ENCODE measurements around the gene ADSS2.
"Not testable (repeated sequence)": the region's sequence is repeated elsewhere in the genome, so short reads cannot be mapped to it uniquely, and the experiment has no call there.

Gene ADSS2

GRCh38 chr1:244394826-244395765, 56.6 kb downstream of the ADSS2 start:
- no peak for DNase-seq

GRCh38 chr1:244394346-244394745, 57.4 kb downstream of the ADSS2 start:
- DNase-seq: no peak

DNA sequence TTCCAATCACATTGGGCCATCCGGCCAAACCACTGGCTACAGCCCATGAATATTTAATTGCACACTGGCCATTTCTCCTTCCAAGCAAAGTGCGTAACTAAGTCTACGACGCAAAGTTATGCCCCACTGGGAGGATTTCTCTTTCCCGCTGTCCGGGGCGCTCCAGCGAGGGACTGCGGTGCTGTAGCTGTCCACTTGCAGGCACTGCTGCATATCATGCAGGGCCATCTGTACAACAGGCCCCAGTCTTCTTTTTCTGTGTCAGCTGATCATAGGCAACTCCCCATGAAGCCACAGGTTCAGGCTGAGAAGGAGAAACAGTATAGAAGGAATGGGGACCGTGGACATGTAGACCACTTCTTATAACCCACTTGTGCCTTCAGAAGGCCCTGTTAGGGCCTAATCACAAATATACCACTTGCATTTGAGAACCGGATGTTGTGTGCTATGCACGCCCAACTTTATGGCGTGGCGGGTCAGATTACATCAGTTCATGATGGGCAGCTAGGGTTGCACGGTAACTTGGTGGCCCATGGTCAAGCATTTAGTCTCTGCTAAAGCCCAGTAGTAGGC, 58.0 kb downstream of the ADSS2 start:
- no peak for DNase-seq

DNA sequence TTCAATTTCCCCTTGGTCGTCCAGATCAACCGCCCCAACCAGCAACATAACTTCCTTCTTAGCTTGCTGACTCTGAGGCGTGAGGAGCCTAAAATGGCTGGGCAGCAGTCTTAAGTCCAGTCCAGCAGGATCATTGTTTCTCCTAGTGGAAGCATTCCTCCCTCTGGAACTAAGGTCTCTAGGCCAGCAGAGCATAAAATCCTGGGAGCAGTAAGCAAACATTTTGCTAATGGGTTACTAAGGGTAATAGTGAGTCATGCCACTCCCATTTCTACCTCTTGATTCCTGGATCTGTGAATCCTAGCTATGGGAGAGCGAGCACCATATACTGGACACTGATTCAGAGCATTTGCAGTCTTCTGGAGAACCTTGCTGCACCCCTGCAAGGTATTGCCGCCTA, 59.9 kb downstream of the ADSS2 start:
- no peak for DNase-seq

- DNase-seq: no peak
Measured at GRCh38 chr1:244388961-244389360, 62.7 kb downstream of the ADSS2 start.

DNA sequence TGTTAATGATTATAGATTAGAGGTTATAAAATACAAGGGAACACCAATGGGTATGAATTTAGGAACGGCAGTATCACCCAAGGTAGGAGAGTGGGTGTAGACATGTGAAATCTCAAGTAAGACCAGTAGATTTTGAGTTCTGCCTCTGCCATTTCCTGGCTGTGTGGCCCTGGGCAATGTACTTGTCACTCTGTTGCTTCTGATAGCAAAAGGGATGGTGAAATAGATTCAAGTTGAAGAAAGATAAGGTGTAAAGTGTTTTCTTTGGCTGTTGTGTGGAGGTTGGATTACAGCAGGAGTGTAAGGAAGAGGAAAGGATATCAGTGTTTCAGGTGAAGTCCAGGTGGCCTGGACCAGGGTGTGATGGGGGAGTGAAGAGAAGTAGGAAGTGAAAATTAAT, 64.3 kb downstream of the ADSS2 start:
- no peak for DNase-seq

GRCh38 chr1:244386595-244386994, 65.1 kb downstream of the ADSS2 start:
- DNase-seq: no peak

DNA sequence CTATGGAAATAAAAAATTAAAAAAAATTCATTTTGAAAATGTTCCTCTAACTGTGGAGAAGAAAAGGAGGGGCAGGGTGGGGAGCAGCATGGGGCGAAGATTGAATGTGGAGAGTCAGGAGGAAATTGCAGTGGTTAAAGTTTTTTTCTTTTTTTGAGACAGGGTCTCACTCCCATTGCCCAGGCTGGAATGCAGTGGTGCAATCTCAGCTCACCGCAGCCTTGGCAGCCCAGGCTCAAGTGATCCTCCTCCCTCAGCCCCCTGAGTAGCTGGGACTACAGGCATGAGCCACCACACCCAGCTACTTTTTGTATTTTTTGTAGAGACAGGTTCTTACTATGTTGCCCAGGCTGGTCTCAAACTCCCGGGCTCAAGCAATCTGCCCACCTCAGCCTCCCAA, 67.6 kb downstream of the ADSS2 start:
- DNase-seq: no peak

- DNase-seq: no peak
Measured at GRCh38 chr1:244383278-244383884, 68.3 kb downstream of the ADSS2 start.

- DNase-seq: peak; percentile 15
Measured at GRCh38 chr1:244381878-244382565, 69.7 kb downstream of the ADSS2 start.

GRCh38 chr1:244376126-244376525, 75.6 kb downstream of the ADSS2 start:
- DNase-seq: no peak

GRCh38 chr1:244375051-244375450, 76.7 kb downstream of the ADSS2 start:
- DNase-seq: no peak

DNA sequence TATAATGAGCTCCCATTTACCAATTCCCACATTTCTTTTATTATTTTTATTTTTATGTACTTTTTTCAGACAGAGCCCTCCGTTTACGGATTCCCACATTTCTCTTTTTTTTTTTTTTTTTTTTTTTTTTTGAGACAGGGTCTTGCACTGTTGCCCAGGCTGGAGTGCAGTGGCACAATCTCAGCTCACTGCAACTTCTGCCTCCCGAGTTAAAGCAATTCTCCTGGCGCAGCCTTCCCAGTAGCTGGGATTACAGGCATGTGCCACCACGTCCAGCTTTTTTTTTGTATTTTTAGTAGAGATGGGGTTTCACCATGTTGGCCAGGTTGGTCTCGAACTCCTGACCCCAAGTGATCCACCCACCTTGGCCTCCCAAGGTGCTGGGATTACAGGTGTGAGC, 77.2 kb downstream of the ADSS2 start:
- DNase-seq: not testable (repeated sequence)

- DNase-seq: no peak
Measured at GRCh38 chr1:244371242-244372141, 80.2 kb downstream of the ADSS2 start.

DNA sequence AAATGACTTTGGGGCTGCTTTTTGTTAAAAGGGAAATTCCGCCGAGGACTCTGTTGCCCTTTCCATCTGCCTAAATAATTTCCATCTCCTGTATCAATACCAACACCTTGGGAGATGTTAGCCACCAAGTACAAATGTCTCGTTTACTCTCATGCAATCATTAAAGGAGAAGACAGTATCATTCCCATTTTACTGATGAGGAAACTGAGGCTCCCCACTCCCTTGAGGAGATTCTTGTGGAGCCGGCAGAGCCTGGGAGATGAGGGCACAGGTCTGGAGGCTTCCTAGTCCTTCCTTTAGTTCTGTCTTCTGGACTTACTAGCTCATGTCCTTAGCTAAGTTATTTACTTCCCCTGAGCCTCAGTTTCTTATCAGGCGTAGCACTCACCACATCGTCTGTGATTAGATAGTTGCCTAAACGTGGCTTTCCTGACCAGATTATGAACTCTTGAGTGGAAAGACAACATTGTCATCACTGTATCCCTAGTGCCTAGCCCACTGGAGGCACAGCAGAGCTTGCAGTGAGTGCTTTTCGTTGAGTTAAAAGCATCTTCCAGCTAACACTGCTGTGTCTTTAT, 81.6 kb downstream of the ADSS2 start:
- no peak for DNase-seq

DNA sequence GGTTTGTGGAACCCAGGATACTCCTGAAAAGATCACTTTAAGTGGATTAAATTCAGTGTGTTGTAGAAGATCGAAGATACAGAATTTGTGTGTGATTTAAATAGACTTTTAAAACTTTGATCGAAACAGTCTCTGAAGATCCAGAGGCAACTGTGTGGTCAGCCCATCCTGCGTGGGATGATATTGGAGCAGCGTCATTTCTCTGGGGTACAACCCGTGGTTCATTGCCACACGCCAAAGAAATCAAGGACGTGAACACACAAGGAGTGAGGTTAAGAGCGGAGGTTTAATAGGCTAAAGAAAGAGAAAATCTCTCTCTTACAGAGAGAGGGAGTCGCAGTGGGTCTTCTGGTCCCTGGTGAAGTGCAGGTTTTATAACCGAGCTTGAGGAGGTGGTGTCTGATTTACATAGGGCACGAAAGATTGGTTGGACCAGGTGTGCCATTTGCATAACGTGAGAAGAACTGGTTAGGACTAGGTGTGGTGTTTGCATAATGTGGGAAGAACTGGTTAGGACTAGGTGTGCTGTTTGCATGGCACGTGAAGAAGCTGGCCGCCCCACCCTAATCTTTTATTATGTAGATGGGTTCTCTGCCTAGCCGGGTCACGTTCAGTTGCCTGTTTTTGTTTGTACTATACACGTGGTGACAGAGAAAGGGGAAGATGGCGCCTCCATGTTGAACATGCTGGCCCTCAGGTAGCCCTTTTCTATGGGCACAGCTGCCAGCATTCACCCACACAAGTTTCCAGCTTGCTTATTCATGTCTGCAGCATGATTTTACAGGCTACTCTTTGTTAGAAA, 82.3 kb downstream of the ADSS2 start:
- no peak for DNase-seq

DNA sequence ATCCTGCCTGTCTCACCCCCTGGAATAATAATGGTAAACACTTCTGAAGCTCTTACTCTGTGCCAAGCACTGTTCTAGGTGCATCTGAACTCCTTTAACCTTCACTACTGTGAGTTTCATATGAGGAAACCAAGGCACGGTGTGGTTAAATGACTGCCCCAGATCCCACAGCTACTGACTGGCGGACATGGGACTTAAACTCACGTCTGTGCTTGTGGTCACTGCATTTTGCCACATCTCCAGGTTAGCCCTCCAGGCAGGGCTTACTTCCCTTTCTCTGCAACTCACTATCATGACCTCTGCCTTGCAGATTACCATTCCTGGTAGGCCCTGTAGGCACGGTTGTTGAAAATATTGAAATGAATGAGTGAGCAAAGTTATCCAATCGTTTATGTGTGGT, 83.4 kb downstream of the ADSS2 start:
- no peak for DNase-seq

DNA sequence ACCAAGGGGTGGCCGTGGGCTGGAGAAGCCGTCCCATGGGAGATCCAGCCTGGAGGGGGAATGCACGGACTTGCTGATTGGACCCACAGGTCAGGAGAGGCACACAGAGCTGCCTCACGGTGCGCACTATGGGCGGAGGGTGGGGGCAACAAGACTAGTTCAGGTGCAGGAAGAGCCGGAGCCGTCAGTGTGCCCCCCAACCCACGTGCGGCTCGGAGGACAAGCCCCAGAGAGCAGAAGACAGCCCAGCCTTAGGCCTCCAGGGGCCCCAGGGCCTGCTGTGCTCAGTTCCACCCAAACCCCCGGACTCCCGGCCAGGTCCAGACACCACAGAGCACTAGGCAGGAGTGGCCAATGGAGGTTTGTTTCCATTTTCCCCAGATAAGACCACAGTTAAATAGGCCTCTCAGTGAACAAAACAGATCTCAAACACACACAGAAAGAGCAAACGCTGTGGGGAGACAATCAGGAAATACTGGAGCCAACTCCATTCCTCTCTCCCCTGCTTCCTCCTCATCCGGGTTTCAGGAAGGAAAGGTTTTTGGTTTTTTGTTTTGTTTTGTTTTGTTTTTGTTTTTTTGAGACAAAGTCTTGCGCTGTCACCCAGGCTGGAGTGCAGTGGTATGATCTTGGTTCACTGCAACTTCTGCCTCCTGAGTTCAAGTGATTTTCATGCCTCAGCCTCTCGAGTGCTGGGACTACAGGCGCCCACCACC, 84.2 kb downstream of the ADSS2 start:
- no peak for DNase-seq

DNA sequence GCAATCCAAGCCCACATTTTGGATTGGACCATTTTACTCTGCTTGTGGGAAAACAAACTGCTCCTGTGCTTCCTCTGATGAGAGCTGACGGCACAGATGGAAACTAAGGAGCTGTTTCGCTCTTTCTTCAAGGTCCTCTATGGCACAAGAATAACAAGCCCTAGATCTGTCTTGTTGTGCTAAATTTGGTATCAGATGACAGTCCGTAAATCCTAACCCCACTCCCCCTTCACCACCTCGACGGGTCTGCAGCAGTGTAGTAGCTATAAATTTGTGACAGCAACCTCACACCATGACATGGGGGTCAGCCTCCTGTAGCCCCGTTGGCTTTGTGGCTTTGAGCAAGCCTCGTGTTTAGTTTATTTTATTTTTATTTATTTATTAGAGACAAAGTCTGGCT, 85.9 kb downstream of the ADSS2 start:
- DNase-seq: no peak

GRCh38 chr1:244365262-244365661, 86.4 kb downstream of the ADSS2 start:
- not testable (repeated sequence) for DNase-seq

All from activated CD8-positive, alpha-beta memory T cell treated with anti-CD3 and anti-CD28 coated beads for 24 hours (primary cell).